AG08396 (cell line): ENCODE measurements around the gene DCAF4.
A peak's percentile ranks its signal among the peaks of the same experiment; 100 is the strongest.
"Not testable (repeated sequence)": the region's sequence is repeated elsewhere in the genome, so short reads cannot be mapped to it uniquely, and the experiment has no call there.

ENCODE experiments used
- DNase-seq: peaks from one replicate; pipeline ENCODE4 v3.0.0; 2012; ENCODE audit warnings: low spot score, mixed read lengths

The DCAF4 gene

GRCh38 chr14:72932893-72933292 is 6.6 kb downstream of the DCAF4 start:
- no peak for DNase-seq

- DNase-seq = no peak
Measured at GRCh38 chr14:72939630-72940029, 13.4 kb downstream of the DCAF4 start.

- DNase-seq = no peak
Measured at GRCh38 chr14:72941286-72941985, 15.2 kb downstream of the DCAF4 start.

GRCh38 chr14:72942934-72943333 is 16.7 kb downstream of the DCAF4 start:
- DNase-seq = no peak

- no peak for DNase-seq
Measured at GRCh38 chr14:72943876-72944430, 17.7 kb downstream of the DCAF4 start.

- no peak for DNase-seq
Measured at GRCh38 chr14:72945356-72946027, 19.2 kb downstream of the DCAF4 start.

- DNase-seq = no peak
Measured at GRCh38 chr14:72946491-72946890, 20.2 kb downstream of the DCAF4 start.

GRCh38 chr14:72947366-72948160 is 21.3 kb downstream of the DCAF4 start:
- no peak for DNase-seq

- peak; percentile 66 for DNase-seq
Measured at GRCh38 chr14:72948481-72949138, 22.3 kb downstream of the DCAF4 start.

GRCh38 chr14:72952171-72952570 is 25.9 kb downstream of the DCAF4 start:
- no peak for DNase-seq

GRCh38 chr14:72956741-72957140 is 30.5 kb downstream of the DCAF4 start:
- DNase-seq = not testable (repeated sequence)

GRCh38 chr14:72957213-72957612 is 30.9 kb downstream of the DCAF4 start:
- DNase-seq = no peak

GRCh38 chr14:72958548-72958947 is 32.3 kb downstream of the DCAF4 start:
- no peak for DNase-seq

- not testable (repeated sequence) for DNase-seq
Measured at GRCh38 chr14:72961016-72961415, 34.8 kb downstream of the DCAF4 start.

GRCh38 chr14:72961579-72962335 is 35.5 kb downstream of the DCAF4 start:
- peak; percentile 47 for DNase-seq

- not testable (repeated sequence) for DNase-seq
Measured at GRCh38 chr14:72962336-72962754, 36.1 kb downstream of the DCAF4 start.

GRCh38 chr14:72962829-72963312 is 36.6 kb downstream of the DCAF4 start:
- DNase-seq = peak; percentile 85

GRCh38 chr14:72965249-72965648 is 39.0 kb downstream of the DCAF4 start:
- DNase-seq = peak; percentile 33

- no peak for DNase-seq
Measured at GRCh38 chr14:72966038-72966437, 39.8 kb downstream of the DCAF4 start.

- no peak for DNase-seq
Measured at GRCh38 chr14:72968316-72968715, 42.1 kb downstream of the DCAF4 start.

GRCh38 chr14:72970058-72970630 is 43.9 kb downstream of the DCAF4 start:
- DNase-seq = no peak
